Spleen (tissue), 7 donors: ENCODE measurements around the gene ZNF160.

Experiments
- CTCF ChIP-seq, 11 experiments: fragments of 200-600 bp in 7 of 11; fragments of 450-650 bp in 4 of 11; sonication (generic) in 4 of 11; IDR thresholded peaks in 8 of 11; conservative IDR thresholded peaks in 3 of 11; 1 replicate in 7 of 11; 2 replicates in 4 of 11; pipeline versions ENCODE4 v1.4.0 to v1.8.0; 2016 to 2021; ENCODE audit warnings: antibody characterized with exemption in 11 of 11, inconsistent platforms in 4 of 11, mild to moderate bottlenecking in 1 of 11
- POLR2A ChIP-seq, 3 donors: fragments of 450-650 bp; IDR thresholded peaks; one replicate each; pipeline ENCODE4 v1.5.1; 2017; ENCODE audit warnings: antibody characterized with exemption in 3 of 3, mild to moderate bottlenecking in 1 of 3
- POLR2AphosphoS5 ChIP-seq, 3 donors: sonication (generic); formaldehyde crosslinking; IDR thresholded peaks; one replicate each; pipeline ENCODE4 v1.5.1; 2017; ENCODE audit warnings: antibody characterized with exemption in 3 of 3
- donor health status: DM: no; HTN: no; CAD: no; lungs with moderate emphysema.
- donor health status: DM: no; HTN: no; CAD: no.
- donor health status: DM: no; HTN: no; CAD: no.

DNA sequence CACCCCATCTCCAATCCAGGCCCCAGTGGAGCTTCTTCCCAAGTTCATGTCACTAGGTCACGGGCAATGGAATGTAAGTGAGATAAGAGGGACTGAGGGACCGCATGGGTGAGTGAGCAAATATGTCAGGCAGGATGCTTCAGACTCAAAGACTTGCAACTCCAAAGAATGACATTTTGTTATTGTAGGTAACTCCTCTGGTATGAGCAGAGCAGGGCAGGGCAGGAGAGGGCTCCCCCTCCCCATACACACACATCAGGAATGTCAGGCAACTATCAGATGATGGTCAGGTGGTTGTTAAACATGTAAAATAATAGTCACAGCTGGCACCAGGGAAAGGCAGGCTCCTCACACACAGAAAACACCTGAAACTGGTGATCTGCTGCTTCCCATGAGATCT, 48.1 kb downstream of the ZNF160 start:
- no peak for TF ChIP-seq POLR2AphosphoS5 (IDR thresholded peaks at IDR 0.05)
- TF ChIP-seq CTCF (IDR thresholded peaks at IDR 0.05 in 8 of 11, conservative IDR thresholded peaks at IDR 0.05 in 3 of 11), result no peak
- no peak for TF ChIP-seq POLR2A (IDR thresholded peaks at IDR 0.05)
